Progenitor cell of endocrine pancreas (in vitro differentiated cells): ENCODE results near the gene PDSS2. TPM values are rescaled to one million over a fixed set of nuclear protein-coding genes. Genes with fewer than 3 reads are reported as not detected.

Experiments used
- DNase-seq: peaks from one replicate; pipeline ENCODE4 v3.0.0; 2021; ENCODE audit warnings: low spot score; ENCODE audit not compliant: unreplicated experiment
- H3K27ac Mint-ChIP-seq: 2 replicates; pipeline ENCODE4 v1.8.0; 2021; ENCODE audit warnings: mild to moderate bottlenecking, moderate library complexity, mixed read lengths
- H3K27me3 Mint-ChIP-seq: 2 replicates; pipeline ENCODE4 v1.8.0; 2021; ENCODE audit warnings: mixed read lengths
- H3K36me3 Mint-ChIP-seq: 2 replicates; pipeline ENCODE4 v1.8.0; 2022; ENCODE audit warnings: mixed read lengths; ENCODE audit not compliant: insufficient read depth
- H3K4me1 Mint-ChIP-seq: 2 replicates; pipeline ENCODE4 v1.8.0; 2021; ENCODE audit warnings: low read depth, mixed read lengths
- H3K4me3 Mint-ChIP-seq: 2 replicates; pipeline ENCODE4 v1.8.0; 2021; ENCODE audit warnings: low read depth, mild to moderate bottlenecking, moderate library complexity, mixed read lengths
- H3K9me3 Mint-ChIP-seq: 2 replicates; pipeline ENCODE4 v1.8.0; 2021; ENCODE audit warnings: low read depth, mixed read lengths
- CTCF ChIP-seq: fragments of 200-600 bp; sonication (generic); IDR thresholded peaks from one replicate; pipeline ENCODE4 v1.5.0; 2021; ENCODE audit warnings: antibody characterized with exemption, mild to moderate bottlenecking; ENCODE audit not compliant: unreplicated experiment
- total RNA-seq: library from RNA; stranded (reverse); gene quantifications from 2 replicates; pipeline ENCODE4 v1.2.1, GENCODE V29; 2021

Gene PDSS2
- total RNA-seq, 1 donor from 2014 or later, result 12.8 TPM

- no peaks in the 10 kb centered on the region for H3K4me1 Mint-ChIP-seq
- H3K27ac Mint-ChIP-seq, result no peak overlapping the region
- H3K4me3 Mint-ChIP-seq, result no peak overlapping the region
- peaks cover 3% of the 10 kb centered on the region for H3K9me3 Mint-ChIP-seq
- no peak for DNase-seq
- no peaks in the 10 kb centered on the region for H3K27me3 Mint-ChIP-seq
- no peak for TF ChIP-seq CTCF
- peaks cover 2% of the 10 kb centered on the region for H3K36me3 Mint-ChIP-seq
Observed at GRCh38 chr6:107354451-107354850, 104.9 kb downstream of the PDSS2 start.

DNA sequence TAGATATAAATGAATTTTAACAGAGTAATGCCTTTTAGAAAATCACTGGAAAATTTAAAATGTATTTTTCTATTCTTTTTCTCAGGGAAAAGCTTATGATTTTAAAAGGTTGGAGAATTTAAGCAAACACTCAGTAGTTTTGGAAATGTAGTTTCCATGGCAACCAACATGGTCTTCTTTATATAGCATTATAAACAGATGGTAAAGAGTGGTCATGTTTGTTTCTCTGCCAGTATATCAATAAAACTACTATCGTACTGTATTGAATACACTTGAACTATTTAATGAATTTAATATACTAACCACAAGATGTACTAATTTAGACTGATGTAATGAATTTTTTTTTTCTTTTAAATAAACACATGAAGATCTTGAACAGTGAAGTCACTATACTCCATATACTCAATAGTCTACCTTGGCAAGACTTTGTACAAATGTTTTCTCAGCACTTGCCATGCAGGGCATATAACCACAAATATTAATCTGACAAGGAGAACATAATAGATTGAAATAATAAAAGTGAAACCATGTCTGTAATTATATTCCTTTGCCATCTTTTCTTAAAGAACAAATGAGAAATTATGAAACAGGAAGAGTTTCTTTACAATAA is 105.5 kb downstream of the PDSS2 start:
- H3K4me1 Mint-ChIP-seq, result no peaks in the 10 kb centered on the region
- no peaks in the 10 kb centered on the region for H3K27me3 Mint-ChIP-seq
- peaks cover 3% of the 10 kb centered on the region for H3K9me3 Mint-ChIP-seq
- DNase-seq, result no peak
- H3K27ac Mint-ChIP-seq, result no peak overlapping the region
- no peak for TF ChIP-seq CTCF
- peaks cover 2% of the 10 kb centered on the region for H3K36me3 Mint-ChIP-seq
- no peak overlapping the region for H3K4me3 Mint-ChIP-seq

DNA sequence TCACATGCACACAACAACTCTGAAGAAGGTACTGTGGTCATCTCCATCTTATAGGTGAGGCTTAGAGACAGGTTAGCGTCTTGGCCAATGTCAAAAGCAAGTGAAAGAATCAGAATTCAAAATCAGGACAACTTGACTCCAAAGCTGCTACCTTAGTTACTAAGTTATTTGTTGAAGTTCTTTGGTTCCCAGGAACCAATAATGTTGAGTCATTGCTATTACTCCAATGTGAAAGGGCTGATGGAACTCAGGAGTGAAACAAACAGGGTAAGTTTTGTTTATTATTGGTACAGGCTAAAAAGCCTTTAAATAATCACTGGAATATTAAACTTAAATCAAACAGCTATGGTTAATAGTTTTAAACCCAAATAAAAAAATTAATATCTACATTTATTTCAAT is 111.1 kb downstream of the PDSS2 start:
- H3K36me3 Mint-ChIP-seq, result peaks cover 4% of the 10 kb centered on the region
- no peaks in the 10 kb centered on the region for H3K4me1 Mint-ChIP-seq
- DNase-seq, result no peak
- no peak overlapping the region for H3K4me3 Mint-ChIP-seq
- H3K9me3 Mint-ChIP-seq, result peaks cover 3% of the 10 kb centered on the region
- no peaks in the 10 kb centered on the region for H3K27me3 Mint-ChIP-seq
- TF ChIP-seq CTCF, result no peak
- H3K27ac Mint-ChIP-seq, result no peak overlapping the region

GRCh38 chr6:107345393-107345792 is 114.0 kb downstream of the PDSS2 start:
- no peak for TF ChIP-seq CTCF
- no peaks in the 10 kb centered on the region for H3K4me1 Mint-ChIP-seq
- H3K4me3 Mint-ChIP-seq, result no peak overlapping the region
- no peaks in the 10 kb centered on the region for H3K27me3 Mint-ChIP-seq
- peaks cover 3% of the 10 kb centered on the region for H3K9me3 Mint-ChIP-seq
- no peak for DNase-seq
- H3K27ac Mint-ChIP-seq, result no peak overlapping the region
- H3K36me3 Mint-ChIP-seq, result peaks cover 4% of the 10 kb centered on the region

DNA sequence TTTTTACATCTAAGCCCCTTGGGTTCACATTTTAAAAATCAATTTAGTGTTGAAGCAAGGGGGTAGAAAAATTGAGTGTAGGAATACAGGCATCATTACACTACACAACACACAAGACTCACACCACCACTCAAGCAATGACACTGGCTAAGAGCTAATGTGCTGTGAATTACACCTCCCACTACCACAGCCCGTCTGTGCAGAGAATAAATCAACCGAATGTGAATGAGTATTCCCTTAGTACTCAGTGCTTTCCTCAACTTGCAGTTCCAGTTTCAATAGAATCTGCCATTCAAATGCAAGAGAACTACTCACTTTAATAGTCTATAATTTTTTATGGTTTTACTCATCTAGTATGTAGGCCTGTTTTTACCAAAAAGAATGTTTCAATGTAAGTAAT is 114.4 kb downstream of the PDSS2 start:
- Mint-ChIP-seq H3K4me1 (no peaks in the 10 kb centered on the region), H3K27ac (no peak overlapping the region), H3K4me3 (no peak overlapping the region), H3K36me3 (peaks cover 3% of the 10 kb centered on the region), H3K27me3 (no peaks in the 10 kb centered on the region), H3K9me3 (peaks cover 3% of the 10 kb centered on the region)
- no peak for DNase-seq
- no peak for TF ChIP-seq CTCF
